Neural cell (in vitro differentiated cells): Measurements from ENCODE around the gene INF2. TPM values are rescaled to one million over a fixed set of nuclear protein-coding genes. Genes with fewer than 3 reads are reported as not detected.

Experiments used
- H2AFZ ChIP-seq: fragments of 200-600, 300-800 bp; sonication (generic), shearing (Covaris generic); 2 replicates; pipeline ENCODE4 v1.6.0; 2014; ENCODE audit warnings: low read depth, mild to moderate bottlenecking, antibody characterized with exemption, low read length, moderate library complexity
- H3F3A ChIP-seq: fragments of 200-600 bp; shearing (Covaris generic); 2 replicates; pipeline ENCODE4 v1.6.1; 2016; ENCODE audit warnings: mild to moderate bottlenecking, moderate library complexity, mixed read lengths, antibody characterized with exemption, low read length; ENCODE audit not compliant: insufficient read depth, poor library complexity, severe bottlenecking
- H3K27ac ChIP-seq: fragments of 200-600, 300-800 bp; sonication (generic), shearing (Covaris generic); 2 replicates; pipeline ENCODE4 v1.5.1; 2014; ENCODE audit warnings: mild to moderate bottlenecking, low read length, moderate library complexity
- H3K27me3 ChIP-seq: fragments of 300-800, 200-600 bp; sonication (generic), shearing (Covaris generic); 2 replicates; pipeline ENCODE4 v1.6.0; 2014; ENCODE audit warnings: mild to moderate bottlenecking, low read depth, low read length, moderate library complexity; ENCODE audit not compliant: insufficient read depth
- H3K36me3 ChIP-seq: fragments of 300-800, 200-600 bp; sonication (generic), shearing (Covaris generic); 2 replicates; pipeline ENCODE4 v1.5.1; 2014; ENCODE audit warnings: mild to moderate bottlenecking, antibody characterized with exemption, low read length, moderate library complexity; ENCODE audit not compliant: insufficient read depth
- H3K4me2 ChIP-seq: fragments of 300-800, 200-600 bp; sonication (generic), shearing (Covaris generic); 2 replicates; pipeline ENCODE4 v1.6.0; 2014; ENCODE audit warnings: mild to moderate bottlenecking, low read length
- H3K4me3 ChIP-seq: fragments of 300-800, 200-600 bp; sonication (generic), shearing (Covaris generic); 2 replicates; pipeline ENCODE4 v1.5.1; 2014; ENCODE audit warnings: mild to moderate bottlenecking, low read length, moderate library complexity
- H3K79me2 ChIP-seq: fragments of 200-600 bp; shearing (Covaris generic); replicated peaks from 2 replicates; pipeline ENCODE4 v1.6.0; 2014; ENCODE audit warnings: mild to moderate bottlenecking, low read length, moderate library complexity; ENCODE audit not compliant: insufficient read depth
- H3K9ac ChIP-seq: fragments of 300-800, 200-600 bp; sonication (generic), shearing (Covaris generic); 2 replicates; pipeline ENCODE4 v1.6.1; 2016; ENCODE audit warnings: mild to moderate bottlenecking, low read length, mixed read lengths
- H3K9me2 ChIP-seq: fragments of 200-600 bp; shearing (Covaris generic); 2 replicates; pipeline ENCODE4 v1.6.1; 2016; ENCODE audit warnings: mild to moderate bottlenecking, low read length, mixed read lengths; ENCODE audit not compliant: insufficient read depth
- H3K9me3 ChIP-seq: fragments of 200-600, 300-800 bp; sonication (generic), shearing (Covaris generic); 2 replicates; pipeline ENCODE4 v1.6.1; 2016; ENCODE audit warnings: mild to moderate bottlenecking, mixed run types, low read length, moderate library complexity, mixed read lengths
- H4K20me1 ChIP-seq: fragments of 200-600 bp; shearing (Covaris generic); 2 replicates; pipeline ENCODE4 v1.6.1; 2016; ENCODE audit warnings: mild to moderate bottlenecking, mixed run types; ENCODE audit not compliant: insufficient read depth
- CTCF ChIP-seq: fragments of 450-650 bp; IDR thresholded peaks from 2 replicates; pipeline ENCODE4 v1.5.1; 2014; ENCODE audit warnings: antibody characterized with exemption, mild to moderate bottlenecking, moderate library complexity; ENCODE audit not compliant: poor library complexity, severe bottlenecking
- EP300 ChIP-seq: fragments of 450-650 bp; conservative IDR thresholded peaks from 2 replicates; pipeline ENCODE4 v1.6.1; 2014; ENCODE audit warnings: antibody characterized with exemption, mild to moderate bottlenecking, moderate library complexity; ENCODE audit not compliant: poor library complexity, severe bottlenecking
- EZH2 ChIP-seq: fragments of 200-600, 300-800 bp; shearing (Covaris generic), sonication (generic); IDR thresholded peaks from 2 replicates; pipeline ENCODE4 v1.6.1; 2014; ENCODE audit warnings: antibody characterized with exemption, low read length, borderline replicate concordance, mild to moderate bottlenecking; ENCODE audit not compliant: insufficient read depth, poor library complexity, severe bottlenecking
- MXI1 ChIP-seq: fragments of 450-650 bp; conservative IDR thresholded peaks from 2 replicates; pipeline ENCODE4 v1.6.1; 2014; ENCODE audit warnings: antibody characterized with exemption, mild to moderate bottlenecking; ENCODE audit not compliant: poor library complexity, severe bottlenecking
- POLR2AphosphoS5 ChIP-seq: IDR thresholded peaks from 2 replicates; pipeline ENCODE4 v1.6.1; 2012
- RAD21 ChIP-seq: fragments of 450-650 bp; conservative IDR thresholded peaks from 2 replicates; pipeline ENCODE4 v1.6.1; 2014; ENCODE audit warnings: antibody characterized with exemption, mild to moderate bottlenecking, moderate library complexity
- REST ChIP-seq: IDR thresholded peaks from 2 replicates; pipeline ENCODE4 v1.6.1; 2012; ENCODE audit warnings: borderline replicate concordance
- SMC3 ChIP-seq: fragments of 450-650 bp; conservative IDR thresholded peaks from 2 replicates; pipeline ENCODE4 v1.6.1; 2014; ENCODE audit warnings: antibody characterized with exemption, mild to moderate bottlenecking, moderate library complexity; ENCODE audit not compliant: poor library complexity
- TAF1 ChIP-seq: IDR thresholded peaks from 2 replicates; pipeline ENCODE4 v1.6.1; 2012; ENCODE audit warnings: low read depth
- polyA plus RNA-seq: library from polyadenylated mRNA; depleted of rRNA; stranded (reverse); fragments of >200 nt; gene quantifications from 2 replicates; pipeline ENCODE4 v1.2.3, GENCODE V29; 2014

The INF2 gene
- polyA plus RNA-seq, 1 donor from 2014 or later = 0.02 TPM

- Histone ChIP-seq H3K4me2 (no peak overlapping the region), H4K20me1 (no peaks in the 10 kb centered on the region), H3K79me2 (no peaks in the 10 kb centered on the region), H3K9me2 (no peaks in the 10 kb centered on the region), H3F3A (no peaks in the 10 kb centered on the region), H3K27ac (no peak overlapping the region), H3K27me3 (no peaks in the 10 kb centered on the region), H3K36me3 (no peaks in the 10 kb centered on the region), H2AFZ (no peak overlapping the region), H3K4me3 (no peak overlapping the region), H3K9me3 (no peaks in the 10 kb centered on the region), H3K9ac (no peak overlapping the region)
- TF ChIP-seq TAF1 = no peak
- no peak for TF ChIP-seq CTCF
- TF ChIP-seq EP300 = no peak
- no peak for TF ChIP-seq SMC3
- no peak for TF ChIP-seq REST
- TF ChIP-seq EZH2 = no peak
- no peak for TF ChIP-seq MXI1
- no peak for TF ChIP-seq POLR2AphosphoS5
- TF ChIP-seq RAD21 = no peak
Observed at GRCh38 chr14:104709387-104710039, 20.1 kb downstream of the INF2 start.

GRCh38 chr14:104710071-104710735, 20.8 kb downstream of the INF2 start:
- H3K9me2 ChIP-seq = no peaks in the 10 kb centered on the region
- H3K36me3 ChIP-seq = no peaks in the 10 kb centered on the region
- no peak overlapping the region for H3K4me2 ChIP-seq
- TF ChIP-seq SMC3 = no peak
- no peak for TF ChIP-seq REST
- no peak for TF ChIP-seq MXI1
- no peak for TF ChIP-seq EZH2
- TF ChIP-seq POLR2AphosphoS5 = no peak
- no peak for TF ChIP-seq TAF1
- H3K9me3 ChIP-seq = no peaks in the 10 kb centered on the region
- no peaks in the 10 kb centered on the region for H3F3A ChIP-seq
- H3K27ac ChIP-seq = no peak overlapping the region
- H3K79me2 ChIP-seq = no peaks in the 10 kb centered on the region
- H3K9ac ChIP-seq = no peak overlapping the region
- no peak overlapping the region for H2AFZ ChIP-seq
- no peaks in the 10 kb centered on the region for H4K20me1 ChIP-seq
- H3K27me3 ChIP-seq = no peaks in the 10 kb centered on the region
- no peak overlapping the region for H3K4me3 ChIP-seq
